Calu3 (cell line): ENCODE results near the gene WDR64. TPM values are rescaled to one million over a fixed set of nuclear protein-coding genes. Genes with fewer than 3 reads are reported as not detected.
"Not testable (repeated sequence)": the region's sequence is repeated elsewhere in the genome, so short reads cannot be mapped to it uniquely, and the experiment has no call there.

ENCODE experiments used
- BruUV-seq: library from RNA; stranded (reverse); fragments of 400-500 nt; replicated peaks from 2 replicates; lab custom pipeline; 2021; lab: Mats Ljungman, UMichigan
- CTCF ChIA-PET: fragments of 300-600 bp; sonication (Branson Sonifier 250); formaldehyde crosslinking; loops from one replicate; lab custom pipeline; 2022; ENCODE audit warnings: antibody characterized with exemption; lab: Charles Lee
- DNase-seq: peaks from one replicate; pipeline ENCODE4 v3.0.0; 2022
- H3K27ac Mint-ChIP-seq: one replicate; pipeline ENCODE4 v1.8.0; 2022; ENCODE audit warnings: mixed read lengths; ENCODE audit not compliant: unreplicated experiment
- H3K27me3 Mint-ChIP-seq: one replicate; pipeline ENCODE4 v1.8.0; 2022; ENCODE audit warnings: mixed read lengths; ENCODE audit not compliant: unreplicated experiment
- H3K36me3 Mint-ChIP-seq: one replicate; pipeline ENCODE4 v1.8.0; 2022; ENCODE audit warnings: mild to moderate bottlenecking, moderate library complexity, mixed read lengths; ENCODE audit not compliant: insufficient read depth, unreplicated experiment
- H3K4me1 Mint-ChIP-seq: one replicate; pipeline ENCODE4 v1.8.0; 2022; ENCODE audit warnings: mild to moderate bottlenecking, low read depth, mixed read lengths; ENCODE audit not compliant: unreplicated experiment
- H3K4me3 Mint-ChIP-seq: one replicate; pipeline ENCODE4 v1.8.0; 2022; ENCODE audit warnings: mild to moderate bottlenecking, low read depth, moderate library complexity, mixed read lengths; ENCODE audit not compliant: unreplicated experiment
- H3K9me3 Mint-ChIP-seq: one replicate; pipeline ENCODE4 v1.8.0; 2022; ENCODE audit warnings: low read depth, mixed read lengths; ENCODE audit not compliant: unreplicated experiment
- CTCF ChIP-seq: fragments of 200-600 bp; IDR thresholded peaks from one replicate; pipeline ENCODE4 v1.8.0; 2022; ENCODE audit warnings: antibody characterized with exemption; ENCODE audit not compliant: unreplicated experiment
- intact Hi-C: fragments of 100-400 bp; cut with micrococcal nuclease; formaldehyde crosslinking; loops from one replicate; pipeline ENCODE4 v1.10.0; 2022; ENCODE audit not compliant: unreplicated experiment
- total RNA-seq: library from RNA; stranded (reverse); gene quantifications from 2 replicates; pipeline ENCODE4 v1.2.3, GENCODE V29; 2022

WDR64 gene
- total RNA-seq, 1 experiment from 2014 or later, result not detected

DNA sequence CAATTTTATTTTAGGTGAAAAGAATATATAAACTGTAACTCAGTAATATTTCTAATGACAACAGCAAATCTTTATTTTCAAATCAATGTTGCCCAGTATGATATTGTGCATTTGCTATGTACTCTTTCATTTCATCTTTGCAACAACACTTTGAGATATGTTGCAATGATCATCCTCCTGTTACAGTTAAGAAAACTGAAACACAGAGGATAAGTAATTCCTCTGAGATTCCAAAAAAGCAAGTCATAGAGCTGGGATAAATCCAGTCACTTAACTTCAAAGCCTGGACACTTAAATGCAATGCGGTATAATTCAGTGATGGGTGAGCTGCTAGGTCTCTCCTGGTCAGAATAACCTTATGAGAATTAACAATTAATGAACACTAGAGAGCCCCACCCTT, 147.3 kb downstream of the WDR64 start:
- no peak for TF ChIP-seq CTCF
- CTCF ChIA-PET, result interaction anchor here (1.0 kb wide), 1 partner anchor 17 kb away, joined by 3 read pairs; no protein-coding TSS in a partner anchor
- BruUV-seq, result no TSS peak
- intact Hi-C loops, result no loop called here
- Mint-ChIP-seq H3K27me3 (no peaks in the 10 kb centered on the region), H3K9me3 (no peaks in the 10 kb centered on the region), H3K27ac (no peak overlapping the region), H3K36me3 (no peaks in the 10 kb centered on the region), H3K4me3 (no peak overlapping the region), H3K4me1 (peaks cover 11% of the 10 kb centered on the region)
- no peak for DNase-seq

- Mint-ChIP-seq H3K9me3 (no peaks in the 10 kb centered on the region), H3K27ac (no peak overlapping the region), H3K36me3 (no peaks in the 10 kb centered on the region), H3K4me1 (peaks cover 11% of the 10 kb centered on the region), H3K27me3 (no peaks in the 10 kb centered on the region), H3K4me3 (no peak overlapping the region)
- BruUV-seq, result no TSS peak
- TF ChIP-seq CTCF, result no peak
- CTCF ChIA-PET, result interaction anchor here (1.0 kb wide), 1 partner anchor 16 kb away, joined by 3 read pairs; no protein-coding TSS in a partner anchor
- intact Hi-C loops, result no loop called here
- no peak for DNase-seq
Measured at GRCh38 chr1:241800640-241801039, 148.6 kb downstream of the WDR64 start.

- DNase-seq, result no peak
- H3K9me3 Mint-ChIP-seq, result no peaks in the 10 kb centered on the region
- no peak for TF ChIP-seq CTCF
- H3K27ac Mint-ChIP-seq, result no peak overlapping the region
- H3K4me3 Mint-ChIP-seq, result no peak overlapping the region
- no peaks in the 10 kb centered on the region for H3K27me3 Mint-ChIP-seq
- BruUV-seq, result no TSS peak
- no peaks in the 10 kb centered on the region for H3K36me3 Mint-ChIP-seq
- CTCF ChIA-PET, result no interaction called here
- intact Hi-C loops, result no loop called here
- peaks cover 16% of the 10 kb centered on the region for H3K4me1 Mint-ChIP-seq
Measured at GRCh38 chr1:241802863-241803262, 150.8 kb downstream of the WDR64 start.

GRCh38 chr1:241804706-241805105, 152.6 kb downstream of the WDR64 start:
- BruUV-seq, H3K27me3 Mint-ChIP-seq, H3K9me3 Mint-ChIP-seq, DNase-seq, CTCF ChIA-PET, intact Hi-C loops, H3K27ac Mint-ChIP-seq, H3K36me3 Mint-ChIP-seq, H3K4me3 Mint-ChIP-seq: not testable (repeated sequence)
- peaks cover 16% of the 10 kb centered on the region for H3K4me1 Mint-ChIP-seq

- Mint-ChIP-seq H3K27me3 (no peaks in the 10 kb centered on the region), H3K36me3 (no peaks in the 10 kb centered on the region), H3K27ac (no peak overlapping the region), H3K4me3 (no peak overlapping the region), H3K9me3 (no peaks in the 10 kb centered on the region), H3K4me1 (peaks cover 5% of the 10 kb centered on the region)
- TF ChIP-seq CTCF, result no peak
- no peak for DNase-seq
- CTCF ChIA-PET, result no interaction called here
- intact Hi-C loops, result no loop called here
- BruUV-seq, result no TSS peak
Measured at GRCh38 chr1:241808265-241808664, 156.2 kb downstream of the WDR64 start.
